AML-193 (cell line): Measurements from ENCODE around the gene NXPH4.

Experiments used
- DNase-seq, 2 experiments: peaks; one replicate each; lab custom pipeline; 2025; lab: John Stamatoyannopoulos, UW

The NXPH4 gene

GRCh38 chr12:57183939-57184725, 32.5 kb upstream of the NXPH4 start:
- no peak for DNase-seq

- DNase-seq = no peak
Measured at GRCh38 chr12:57185403-57185802, 31.2 kb upstream of the NXPH4 start.

GRCh38 chr12:57185906-57186508, 30.6 kb upstream of the NXPH4 start:
- no peak for DNase-seq

- DNase-seq = no peak
Measured at GRCh38 chr12:57187222-57188089, 29.1 kb upstream of the NXPH4 start.

GRCh38 chr12:57188090-57188425, 28.5 kb upstream of the NXPH4 start:
- no peak for DNase-seq

- no peak for DNase-seq
Measured at GRCh38 chr12:57190037-57190436, 26.6 kb upstream of the NXPH4 start.

GRCh38 chr12:57190821-57191220, 25.8 kb upstream of the NXPH4 start:
- no peak for DNase-seq

- DNase-seq = no peak
Measured at GRCh38 chr12:57191410-57191809, 25.2 kb upstream of the NXPH4 start.

GRCh38 chr12:57192920-57193319, 23.7 kb upstream of the NXPH4 start:
- DNase-seq = no peak

GRCh38 chr12:57193706-57194245, 22.8 kb upstream of the NXPH4 start:
- DNase-seq = no peak

- no peak for DNase-seq
Measured at GRCh38 chr12:57194253-57194652, 22.3 kb upstream of the NXPH4 start.

- DNase-seq = no peak
Measured at GRCh38 chr12:57195186-57195585, 21.4 kb upstream of the NXPH4 start.

- DNase-seq = no peak
Measured at GRCh38 chr12:57195611-57196371, 20.8 kb upstream of the NXPH4 start.

GRCh38 chr12:57196439-57196838, 20.2 kb upstream of the NXPH4 start:
- DNase-seq = no peak

- no peak for DNase-seq
Measured at GRCh38 chr12:57196956-57197355, 19.6 kb upstream of the NXPH4 start.

- DNase-seq = no peak
Measured at GRCh38 chr12:57198329-57198728, 18.3 kb upstream of the NXPH4 start.

GRCh38 chr12:57199191-57199590, 17.4 kb upstream of the NXPH4 start:
- DNase-seq = no peak

- no peak for DNase-seq
Measured at GRCh38 chr12:57200497-57200896, 16.1 kb upstream of the NXPH4 start.

- DNase-seq = no peak
Measured at GRCh38 chr12:57201219-57201618, 15.4 kb upstream of the NXPH4 start.

- no peak for DNase-seq
Measured at GRCh38 chr12:57201631-57202030, 15.0 kb upstream of the NXPH4 start.

GRCh38 chr12:57202321-57202720, 14.3 kb upstream of the NXPH4 start:
- no peak for DNase-seq

- no peak for DNase-seq
Measured at GRCh38 chr12:57203201-57203600, 13.4 kb upstream of the NXPH4 start.
